GM12892 (cell line): ENCODE data around the gene STUM.

Experiments used
- POLR2A ChIP-seq: IDR thresholded peaks from 2 replicates; pipeline ENCODE4 v1.6.1; 2011; ENCODE audit warnings: low read depth, low read length, control low read depth
- POLR2AphosphoS5 ChIP-seq: IDR thresholded peaks from 2 replicates; pipeline ENCODE4 v1.6.1; 2011; ENCODE audit warnings: low read depth, low read length, control low read depth

DNA sequence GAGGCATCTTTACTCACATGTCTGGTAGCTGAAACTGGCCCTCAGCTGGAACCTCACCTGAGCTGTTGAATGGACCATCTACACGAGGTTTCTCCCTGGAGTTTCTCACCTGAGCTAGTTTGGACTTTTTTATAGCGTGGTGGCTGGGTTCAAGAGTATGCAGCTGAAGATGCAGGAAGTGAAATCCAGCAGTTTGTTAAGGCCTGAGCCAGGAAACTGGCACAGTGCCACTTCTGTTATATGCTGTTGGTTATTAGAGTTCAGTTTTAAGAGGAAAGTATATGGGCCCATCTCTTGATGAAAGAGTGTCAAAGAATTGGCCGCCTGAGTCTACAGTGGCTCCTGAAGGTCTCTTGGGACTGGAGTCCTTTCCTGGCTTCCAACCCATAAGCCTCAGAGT lies 35.6 kb downstream of the STUM start:
- TF ChIP-seq POLR2AphosphoS5 (no peak), POLR2A (no peak)
